Activated CD4-positive, alpha-beta T cell treated with anti-CD3 and anti-CD28 coated beads for 36 hours (primary cell): ENCODE measurements around the gene ARHGEF18. TPM values are rescaled to one million over a fixed set of nuclear protein-coding genes. Genes with fewer than 3 reads are reported as not detected.

ENCODE experiments used
- ATAC-seq: fragments of 200-7000 bp; cut with Tn5 transposase; one replicate; pipeline ENCODE4 v1.10.0; 2021; ENCODE audit warnings: mild to moderate bottlenecking, moderate library complexity
- CTCF ChIA-PET: fragments of 350-600 bp; sonication (Branson Sonifier 250); formaldehyde crosslinking; loops from one replicate; lab custom pipeline; 2021; ENCODE audit warnings: antibody characterized with exemption; lab: Charles Lee
- POLR2A ChIA-PET: fragments of 350-600 bp; sonication (Branson Sonifier 250); formaldehyde crosslinking; loops from one replicate; lab custom pipeline; 2021; ENCODE audit warnings: antibody characterized with exemption, inconsistent platforms; lab: Charles Lee
- DNase-seq: peaks from one replicate; pipeline ENCODE4 v3.0.0-alpha.2; 2020
- H3K27ac Mint-ChIP-seq: one replicate; pipeline ENCODE4 v1.8.0; 2021; ENCODE audit warnings: mixed read lengths
- H3K27me3 Mint-ChIP-seq: one replicate; pipeline ENCODE4 v1.8.0; 2021; ENCODE audit warnings: mixed read lengths
- H3K36me3 Mint-ChIP-seq: one replicate; pipeline ENCODE4 v1.8.0; 2021; ENCODE audit warnings: low read depth, mixed read lengths
- H3K4me1 Mint-ChIP-seq: one replicate; pipeline ENCODE4 v1.8.0; 2021; ENCODE audit warnings: mixed read lengths
- H3K4me3 Mint-ChIP-seq: one replicate; pipeline ENCODE4 v1.8.0; 2021; ENCODE audit warnings: mild to moderate bottlenecking, moderate library complexity, mixed read lengths
- H3K9me3 Mint-ChIP-seq: one replicate; pipeline ENCODE4 v1.8.0; 2021; ENCODE audit warnings: low read depth, mixed read lengths
- intact Hi-C, 2 experiments: fragments of 100-400 bp; cut with DNase I in 1 of 2; cut with micrococcal nuclease in 1 of 2; formaldehyde crosslinking; loops; one replicate each; pipeline versions ENCODE4 v1.14.2 to v1.15.1; 2022 to 2024; cut with DNase I, micrococcal nuclease
- total RNA-seq, 2 experiments: library from RNA; stranded (reverse); gene quantifications; one replicate each; pipeline ENCODE4 v1.2.3, GENCODE V29; 2021

ARHGEF18 gene
- total RNA-seq, 2 experiments from 2014 or later: 36.6 to 39.3 TPM

DNA sequence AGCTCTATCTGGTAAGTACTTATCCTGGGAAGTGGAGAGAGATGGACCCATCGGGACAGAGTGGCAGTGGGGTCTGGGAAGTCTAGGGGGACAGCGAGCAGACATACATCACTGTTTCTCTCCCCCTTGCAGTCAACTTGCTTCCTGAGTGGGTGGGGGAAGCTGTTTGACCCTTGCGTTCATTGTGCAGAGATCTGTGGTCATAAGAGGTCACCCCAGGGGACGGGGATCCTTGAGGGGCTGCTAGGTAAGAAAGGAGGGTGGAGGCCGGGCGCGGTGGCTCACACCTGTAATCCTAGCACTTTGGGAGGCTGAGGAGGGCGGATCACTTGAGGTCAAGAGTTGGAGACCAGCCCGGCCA lies 474 bp downstream of the ARHGEF18 start:
- Mint-ChIP-seq H3K27me3 (no peaks in the 10 kb centered on the region), H3K27ac (peak overlapping the region; percentile 90), H3K9me3 (peaks cover 7% of the 10 kb centered on the region), H3K36me3 (peaks cover 14% of the 10 kb centered on the region), H3K4me1 (peaks cover 60% of the 10 kb centered on the region), H3K4me3 (peak overlapping the region; percentile 84)
- ATAC-seq (no peak), DNase-seq (no peak)
- ChIA-PET POLR2A (interaction anchor here (1.6 kb wide), 1 partner anchor 250 kb away, joined by 3 read pairs; no protein-coding TSS in a partner anchor), CTCF (interaction anchor here (0.7 to 2.0 kb wide), 5 partner anchors 8 to 332 kb away, joined by 3 to 13 read pairs (median 6); partner anchors contain the start of gene TRAPPC5)
- intact Hi-C loops: loop anchor here (5.0 to 10.0 kb wide), 2 partner anchors 152 to 404 kb away; no protein-coding TSS in a partner anchor

DNA sequence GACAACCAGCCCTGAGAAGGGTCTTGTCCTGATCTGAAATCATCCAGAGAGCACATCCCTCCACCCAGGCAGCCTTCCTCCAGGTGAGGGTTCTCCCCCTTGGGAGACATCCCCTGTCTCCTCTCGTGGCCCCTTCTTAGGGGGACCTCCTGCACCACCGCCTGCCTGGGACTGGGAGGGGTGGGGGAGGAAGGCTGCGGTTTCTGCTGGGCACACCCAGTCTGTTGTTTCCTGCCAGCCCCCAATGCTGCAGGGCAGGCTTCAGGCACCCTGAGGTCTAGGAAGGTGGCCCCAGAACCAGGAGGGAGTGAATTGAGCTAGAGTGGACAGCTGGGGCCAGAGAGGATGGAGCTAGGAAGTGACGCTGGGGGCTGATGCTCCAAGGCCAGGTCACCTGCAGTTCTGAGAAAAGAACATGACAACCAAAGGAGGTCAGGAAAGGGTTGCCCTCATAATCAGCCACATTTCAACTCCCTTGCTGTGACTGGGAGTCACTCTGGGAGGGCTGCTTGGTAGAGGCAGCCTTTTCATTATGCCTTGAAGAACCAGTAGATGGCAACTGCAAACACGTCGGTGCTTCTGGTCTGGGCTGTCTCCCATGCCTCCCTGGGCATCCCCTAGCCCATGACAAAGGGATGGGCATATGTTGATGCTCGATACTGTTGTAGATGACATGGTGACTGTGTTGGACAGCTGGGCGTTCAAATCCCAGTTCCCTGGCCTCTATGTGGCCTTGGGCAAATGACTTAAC lies 1.4 kb downstream of the ARHGEF18 start:
- H3K4me1 Mint-ChIP-seq: peaks cover 62% of the 10 kb centered on the region
- peaks cover 7% of the 10 kb centered on the region for H3K9me3 Mint-ChIP-seq
- no peaks in the 10 kb centered on the region for H3K27me3 Mint-ChIP-seq
- peak overlapping the region; percentile 84 for H3K4me3 Mint-ChIP-seq
- intact Hi-C loops: loop anchor here (5.0 to 10.0 kb wide), 4 partner anchors 153 to 447 kb away; partner anchors contain the start of gene PNPLA6 (in 1 of the 2)
- peak overlapping the region; percentile 90 for H3K27ac Mint-ChIP-seq
- H3K36me3 Mint-ChIP-seq: peaks cover 24% of the 10 kb centered on the region
- ChIA-PET CTCF (interaction anchor here (0.7 to 2.0 kb wide), 8 partner anchors 9 to 259 kb away, joined by 3 to 13 read pairs (median 4); no protein-coding TSS in a partner anchor), POLR2A (interaction anchor here (0.6 kb wide), 2 partner anchors 87 to 220 kb away, joined by 3 to 5 read pairs; no protein-coding TSS in a partner anchor)
- ATAC-seq: peak; percentile 12
- peak; percentile 57 for DNase-seq

DNA sequence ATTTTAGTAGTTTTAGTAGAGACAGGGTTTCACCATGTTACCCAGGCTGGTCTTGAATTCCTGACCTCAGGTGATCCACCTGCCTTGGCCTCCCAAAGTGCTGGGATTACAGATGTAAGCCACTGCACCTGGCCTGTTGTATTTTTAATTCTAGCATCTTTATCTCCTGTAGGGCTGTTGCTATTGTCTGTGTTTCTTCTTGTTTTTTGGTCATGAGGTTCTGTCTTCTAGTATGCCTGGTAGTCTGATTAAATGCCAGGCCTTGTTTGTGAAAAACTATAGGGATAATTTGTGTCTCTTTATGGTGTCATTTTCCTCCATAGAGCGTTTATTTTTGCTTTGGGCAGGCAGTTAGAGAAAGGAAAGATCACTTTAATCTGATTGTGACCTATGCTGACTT lies 3.1 kb downstream of the ARHGEF18 start:
- ATAC-seq (no peak), DNase-seq (no peak)
- ChIA-PET POLR2A (interaction anchor here (0.6 kb wide), 1 partner anchor 35 kb away, joined by 6 read pairs; no protein-coding TSS in a partner anchor), CTCF (interaction anchor here (0.6 to 2.9 kb wide), 5 partner anchors 29 to 591 kb away, joined by 3 to 16 read pairs (median 3); partner anchors contain the start of gene TIMM44)
- Mint-ChIP-seq H3K4me3 (peak overlapping the region; percentile 3), H3K36me3 (peaks cover 28% of the 10 kb centered on the region), H3K9me3 (peaks cover 7% of the 10 kb centered on the region), H3K27ac (peak overlapping the region; percentile 56), H3K27me3 (no peaks in the 10 kb centered on the region), H3K4me1 (peaks cover 52% of the 10 kb centered on the region)
- intact Hi-C loops: loop anchor here (5.0 to 10.0 kb wide), 2 partner anchors 183 to 445 kb away; partner anchors contain the start of gene PNPLA6 (in 1 of the 2)

DNA sequence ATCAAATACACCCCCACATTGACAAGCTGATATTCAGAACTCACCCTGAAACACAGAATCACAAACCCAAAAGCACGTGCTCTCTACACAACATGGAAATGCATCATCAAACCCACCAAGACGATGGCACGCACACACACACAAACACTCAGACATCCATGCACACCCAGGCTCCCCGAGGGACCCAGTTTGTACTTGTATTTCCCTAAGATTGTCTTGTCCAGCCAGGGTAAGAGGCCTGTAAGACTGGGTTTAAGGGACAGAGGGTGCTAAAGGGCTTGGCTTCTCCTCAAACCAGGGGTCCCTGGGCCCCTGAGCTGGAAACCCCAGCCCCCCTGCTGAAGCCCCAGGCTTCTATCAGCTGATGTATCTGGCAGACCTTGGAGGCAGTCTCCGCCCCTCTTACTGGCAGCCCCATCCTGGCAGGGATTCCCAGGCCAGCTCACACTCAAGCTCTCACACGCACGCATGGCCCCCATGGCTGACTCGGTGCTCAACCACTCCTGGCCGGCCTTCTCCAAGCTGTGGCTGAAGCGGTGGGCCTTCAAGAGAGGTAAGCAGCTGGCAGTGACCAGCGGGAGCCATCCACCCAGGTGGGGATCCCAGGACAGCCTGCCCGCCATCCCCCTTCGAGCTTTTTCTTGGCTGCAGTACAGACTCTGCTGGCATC lies 6.5 kb downstream of the ARHGEF18 start:
- ATAC-seq: no peak
- H3K27ac Mint-ChIP-seq: peak overlapping the region; percentile 90

DNA sequence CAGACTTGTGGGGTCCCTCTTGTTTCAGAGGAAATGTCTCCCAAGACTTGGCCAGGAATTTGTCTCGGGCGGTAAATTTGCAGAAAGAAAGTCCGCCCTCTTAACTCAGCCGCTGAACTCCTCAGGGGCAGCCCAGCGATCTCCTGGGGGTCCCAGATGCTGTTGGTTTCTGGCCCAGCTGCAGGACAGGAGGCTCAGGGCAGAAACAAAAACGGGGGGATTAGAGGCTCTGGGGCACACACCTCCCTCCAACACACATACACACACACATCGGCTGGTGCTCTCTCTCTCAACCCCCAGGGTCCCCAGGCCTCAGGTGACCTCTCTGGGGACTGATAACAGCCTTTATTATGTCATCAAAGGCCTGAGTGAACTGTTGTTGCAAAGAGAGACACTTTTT lies 7.1 kb downstream of the ARHGEF18 start:
- no peak for ATAC-seq
- ChIA-PET CTCF (interaction anchor here (0.6 to 2.0 kb wide), 8 partner anchors 10 to 469 kb away, joined by 3 to 18 read pairs (median 4); no protein-coding TSS in a partner anchor), POLR2A (no interaction called here)
- Mint-ChIP-seq H3K4me1 (peaks cover 63% of the 10 kb centered on the region), H3K9me3 (peaks cover 5% of the 10 kb centered on the region), H3K4me3 (no peak overlapping the region), H3K36me3 (peaks cover 35% of the 10 kb centered on the region), H3K27me3 (no peaks in the 10 kb centered on the region), H3K27ac (no peak overlapping the region)
- no peak for DNase-seq
- intact Hi-C loops: loop anchor here (2.0 to 10.0 kb wide), 2 partner anchors 179 to 213 kb away; partner anchors contain the start of gene PNPLA6 (in 1 of the 2)

More for the DNA sequence above, 6.5 kb downstream of the ARHGEF18 start:
- H3K4me1 Mint-ChIP-seq: peaks cover 63% of the 10 kb centered on the region
- DNase-seq: peak; percentile 7
- peaks cover 37% of the 10 kb centered on the region for H3K36me3 Mint-ChIP-seq
- intact Hi-C loops: loop anchor here (2.0 to 10.0 kb wide), 2 partner anchors 180 to 214 kb away; partner anchors contain the start of gene PNPLA6 (in 1 of the 2)
- CTCF ChIA-PET: interaction anchor here (0.6 to 2.0 kb wide), 14 partner anchors 10 to 469 kb away, joined by 3 to 18 read pairs (median 5); partner anchors contain the start of gene MCOLN1
- POLR2A ChIA-PET: no interaction called here
- H3K4me3 Mint-ChIP-seq: no peak overlapping the region
- no peaks in the 10 kb centered on the region for H3K27me3 Mint-ChIP-seq
- H3K9me3 Mint-ChIP-seq: peaks cover 7% of the 10 kb centered on the region

DNA sequence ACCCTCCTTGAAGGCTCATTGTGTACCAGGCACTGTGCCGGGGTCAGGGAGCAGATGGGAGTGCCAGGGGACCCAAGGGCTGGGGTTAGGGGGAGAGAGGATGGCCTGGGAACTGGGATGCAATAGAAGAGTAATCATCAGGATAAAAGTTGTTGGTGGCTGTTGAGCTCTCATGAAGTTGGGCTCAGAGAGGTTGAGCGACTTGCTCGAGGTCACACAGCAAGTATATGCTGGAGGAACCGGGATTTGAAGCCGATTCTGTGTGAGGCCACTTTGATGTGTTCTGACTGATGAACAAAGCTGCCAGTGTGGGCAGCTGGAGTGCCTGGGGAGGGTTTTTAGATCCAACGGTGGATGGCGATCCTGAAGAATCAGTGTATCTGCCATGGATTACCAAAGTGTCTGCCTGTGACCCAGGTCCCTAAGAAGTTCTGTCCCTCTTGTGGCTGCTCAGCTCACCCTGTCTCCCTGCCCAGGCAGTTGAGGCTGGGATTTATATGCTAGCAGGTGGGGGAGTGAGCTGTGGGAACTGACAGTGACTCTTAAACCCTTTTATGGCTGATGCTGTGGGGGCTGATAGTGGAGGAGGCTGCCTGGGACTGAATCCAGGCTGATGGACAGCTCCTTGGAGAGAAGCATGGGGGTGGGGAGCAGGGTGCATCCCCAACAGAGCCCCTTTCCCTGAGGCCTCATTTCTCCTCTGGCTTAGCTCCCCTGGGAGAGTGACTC lies 8.3 kb downstream of the ARHGEF18 start:
- peaks cover 2% of the 10 kb centered on the region for H3K9me3 Mint-ChIP-seq
- peak overlapping the region; percentile 8 for H3K27ac Mint-ChIP-seq
- DNase-seq (no peak), ATAC-seq (no peak)
- ChIA-PET POLR2A (no interaction called here), CTCF (interaction anchor here (0.5 to 1.9 kb wide), 7 partner anchors 9 to 396 kb away, joined by 3 to 18 read pairs (median 3); no protein-coding TSS in a partner anchor)
- H3K36me3 Mint-ChIP-seq: peaks cover 26% of the 10 kb centered on the region
- no peaks in the 10 kb centered on the region for H3K27me3 Mint-ChIP-seq
- intact Hi-C loops: loop anchor here in 1 of 2 experiments (10.0 kb wide), 1 partner anchor 178 kb away; the partner anchor contains the start of gene PNPLA6
- H3K4me3 Mint-ChIP-seq: no peak overlapping the region
- peaks cover 62% of the 10 kb centered on the region for H3K4me1 Mint-ChIP-seq

DNA sequence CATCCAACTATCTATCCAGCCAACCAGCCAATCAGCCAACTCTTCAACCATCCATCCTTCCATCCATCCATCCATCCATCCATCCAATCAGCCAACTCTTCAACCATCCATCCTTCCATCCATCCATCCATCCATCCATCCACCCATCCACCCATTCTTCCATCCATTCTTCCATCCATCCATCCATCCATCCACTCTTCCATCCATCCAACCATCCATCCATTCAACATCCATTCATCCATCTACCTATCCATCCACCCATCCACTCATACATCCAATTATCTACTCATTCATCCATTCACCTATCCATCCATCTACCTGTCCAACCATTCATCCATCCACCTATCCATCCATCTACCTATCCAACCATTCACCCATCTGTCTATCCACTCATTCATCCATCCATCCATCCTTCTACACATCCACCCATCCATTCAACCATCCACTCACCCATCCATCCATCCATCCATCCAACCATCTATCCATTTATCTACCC lies 9.4 kb downstream of the ARHGEF18 start:
- Mint-ChIP-seq H3K4me3 (no peak overlapping the region), H3K36me3 (peaks cover 28% of the 10 kb centered on the region), H3K27me3 (no peaks in the 10 kb centered on the region), H3K4me1 (peaks cover 64% of the 10 kb centered on the region), H3K9me3 (no peaks in the 10 kb centered on the region), H3K27ac (no peak overlapping the region)
- no peak for DNase-seq
- POLR2A ChIA-PET: no interaction called here
- CTCF ChIA-PET: interaction anchor here (0.5 to 1.9 kb wide), 3 partner anchors 8 to 594 kb away, joined by 3 to 18 read pairs (median 4); no protein-coding TSS in a partner anchor
- ATAC-seq: no peak
- intact Hi-C loops: loop anchor here in 1 of 2 experiments (10.0 kb wide), 1 partner anchor 177 kb away; the partner anchor contains the start of gene PNPLA6

DNA sequence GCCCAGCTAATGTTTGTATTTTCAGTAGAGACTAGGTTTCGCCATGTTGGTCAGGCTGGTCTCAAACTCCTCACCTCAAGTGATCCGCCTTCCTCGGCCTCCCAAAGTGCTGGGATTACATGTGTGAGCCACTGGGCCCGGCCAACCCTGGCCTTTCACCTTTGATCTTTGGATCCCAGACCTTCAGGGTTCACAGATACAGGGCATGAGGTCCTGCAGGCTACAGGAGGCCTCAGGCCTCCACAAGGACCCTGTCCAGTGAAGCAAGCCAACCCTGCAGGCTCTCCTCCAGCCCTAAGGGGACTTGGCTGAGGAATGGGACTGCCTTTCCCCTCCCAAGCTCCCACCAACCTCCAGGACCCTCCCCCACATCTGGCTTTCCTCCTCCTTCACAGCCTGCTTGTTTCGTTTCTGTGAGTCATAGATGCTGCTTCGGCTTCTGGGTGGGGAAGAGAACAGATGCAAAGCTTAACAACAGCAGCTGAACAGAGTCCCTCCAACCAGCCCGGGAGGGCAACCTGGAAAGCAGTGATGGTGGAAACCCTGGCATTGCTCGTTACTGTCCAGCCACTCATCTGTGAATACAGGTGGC lies 11.8 kb downstream of the ARHGEF18 start:
- Mint-ChIP-seq H3K9me3 (no peaks in the 10 kb centered on the region), H3K4me3 (no peak overlapping the region), H3K36me3 (peaks cover 28% of the 10 kb centered on the region), H3K27ac (no peak overlapping the region), H3K4me1 (peaks cover 56% of the 10 kb centered on the region), H3K27me3 (no peaks in the 10 kb centered on the region)
- ATAC-seq (peak; percentile 66), DNase-seq (no peak)
- POLR2A ChIA-PET: interaction anchor here (0.6 kb wide), 1 partner anchor 302 kb away, joined by 3 read pairs; no protein-coding TSS in a partner anchor
- CTCF ChIA-PET: interaction anchor here (0.8 to 1.5 kb wide), 4 partner anchors 11 to 1389 kb away, joined by 3 to 6 read pairs (median 3); no protein-coding TSS in a partner anchor
- intact Hi-C loops: no loop called here

DNA sequence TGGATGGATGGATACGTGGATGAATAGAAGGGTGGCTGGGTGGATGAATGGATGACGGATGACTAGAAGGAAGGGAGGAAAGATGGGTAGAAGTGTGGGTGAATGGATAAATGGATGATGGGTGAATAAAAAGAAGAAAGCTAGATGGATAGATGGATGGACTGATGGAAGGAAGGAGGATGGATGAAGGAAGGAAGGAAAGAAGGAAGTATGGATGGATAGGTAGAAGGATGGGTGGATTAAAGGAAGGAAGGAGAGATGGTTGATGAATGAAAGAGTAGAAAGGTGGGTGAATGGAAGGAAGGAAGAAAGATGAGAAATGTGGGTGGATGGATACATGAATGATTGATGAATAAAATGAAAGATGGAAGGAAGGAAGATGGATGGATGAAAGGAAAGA lies 14.5 kb downstream of the ARHGEF18 start:
- no peak overlapping the region for H3K4me3 Mint-ChIP-seq

More for the DNA sequence above, 14.5 kb downstream of the ARHGEF18 start:
- ChIA-PET POLR2A (no interaction called here), CTCF (no interaction called here)
- H3K27me3 Mint-ChIP-seq: no peaks in the 10 kb centered on the region
- ATAC-seq (no peak), DNase-seq (no peak)
- H3K4me1 Mint-ChIP-seq: peaks cover 42% of the 10 kb centered on the region
- peaks cover 25% of the 10 kb centered on the region for H3K36me3 Mint-ChIP-seq
- peak overlapping the region; percentile 10 for H3K27ac Mint-ChIP-seq
- intact Hi-C loops: no loop called here
- H3K9me3 Mint-ChIP-seq: no peaks in the 10 kb centered on the region
